ENCODE results near the gene BRCC3.

Gene BRCC3

GRCh38 chrX:155070975-155071693, at the start of gene BRCC3, which contains the start of the genes CMC4 and MTCP1:
Gene BRCC3, plus strand, starts transcription at chrX:155071508. Its CDS starts 20 bp downstream, at chrX:155071528.
Gene CMC4, minus strand, starts transcription at chrX:155071136. Its CDS starts 7,113 bp downstream, at chrX:155064023.
Gene MTCP1, minus strand, starts transcription at chrX:155071136. Its CDS starts 5,126 bp downstream, at chrX:155066010.
- no peaks in the 10 kb centered on the region for H4K20me1 ChIP-seq (ENCODE audit: insufficient read depth, low read length)
- H3K4me2 ChIP-seq (ENCODE audit: low read length) = peak within 1 kb of the TSS; percentile 92
- no peaks in the 10 kb centered on the region for H3K9me3 ChIP-seq (ENCODE audit: low read length)
- H2AFZ ChIP-seq (ENCODE audit: low read length) = no peak within 1 kb of the TSS
- H3F3A ChIP-seq (ENCODE audit: insufficient read depth, low read length) = no peaks in the 10 kb centered on the region
- peaks cover 6% of the 10 kb centered on the region; the same call in 1 of the 2 replicates for H3K36me3 ChIP-seq (ENCODE audit: insufficient read depth, low read length)
- no peaks in the 10 kb centered on the region for H3K9me2 ChIP-seq (ENCODE audit: low read depth, low read length)
- H3K27ac ChIP-seq (ENCODE audit: low read depth, low read length, poor library complexity, severe bottlenecking) = peak within 1 kb of the TSS; percentile 78
- H3K4me1 ChIP-seq (ENCODE audit: insufficient read depth, low read length, severe bottlenecking) = peaks cover 41% of the 10 kb centered on the region
- no peaks in the 10 kb centered on the region for H3K27me3 ChIP-seq (ENCODE audit: insufficient read depth, low read length)
- peak within 1 kb of the TSS; percentile 99 for H3K4me3 ChIP-seq (ENCODE audit: low read depth, low read length, poor library complexity, severe bottlenecking)
- H3K9ac ChIP-seq (ENCODE audit: low read length) = peak within 1 kb of the TSS; percentile 100
- peaks cover 32% of the 10 kb centered on the region for H3K79me2 ChIP-seq (ENCODE audit: insufficient read depth, low read length)
- TF ChIP-seq EZH2 (IDR thresholded peaks at IDR 0.05; ENCODE audit: borderline replicate concordance, low read length) = no peak
- TF ChIP-seq CTCF (IDR thresholded peaks at IDR 0.05; ENCODE audit: low read length) = no peak

GRCh38 chrX:155022585-155022984, 48.7 kb upstream of the BRCC3 start, which contains the start of gene F8:
Gene F8, minus strand, starts transcription at chrX:155022723. Its CDS starts 171 bp downstream, at chrX:155022552.
- H3K4me1 ChIP-seq (ENCODE audit: insufficient read depth, low read length, severe bottlenecking) = peaks cover 7% of the 10 kb centered on the region
- H3K27me3 ChIP-seq (ENCODE audit: insufficient read depth, low read length) = no peaks in the 10 kb centered on the region
- H2AFZ ChIP-seq (ENCODE audit: low read length) = no peak within 1 kb of the TSS
- H3K9me3 ChIP-seq (ENCODE audit: low read length) = no peaks in the 10 kb centered on the region
- H3F3A ChIP-seq (ENCODE audit: insufficient read depth, low read length) = no peaks in the 10 kb centered on the region
- no peaks in the 10 kb centered on the region for H3K79me2 ChIP-seq (ENCODE audit: insufficient read depth, low read length)
- H3K36me3 ChIP-seq (ENCODE audit: insufficient read depth, low read length) = no peaks in the 10 kb centered on the region
- H3K4me2 ChIP-seq (ENCODE audit: low read length) = no peak within 1 kb of the TSS
- H3K9ac ChIP-seq (ENCODE audit: low read length) = no peak within 1 kb of the TSS
- H3K27ac ChIP-seq (ENCODE audit: low read depth, low read length, poor library complexity, severe bottlenecking) = no peak within 1 kb of the TSS
- no peak within 1 kb of the TSS for H3K4me3 ChIP-seq (ENCODE audit: low read depth, low read length, poor library complexity, severe bottlenecking)
- H3K9me2 ChIP-seq (ENCODE audit: low read depth, low read length) = no peaks in the 10 kb centered on the region
- no peak for TF ChIP-seq CTCF (IDR thresholded peaks at IDR 0.05; ENCODE audit: low read length)
- no peaks in the 10 kb centered on the region for H4K20me1 ChIP-seq (ENCODE audit: insufficient read depth, low read length)

- H3K4me2 ChIP-seq (ENCODE audit: low read length) = no peak overlapping the region
- H3K9me3 ChIP-seq (ENCODE audit: low read length) = no peaks in the 10 kb centered on the region
- peaks cover 22% of the 10 kb centered on the region for H3K4me1 ChIP-seq (ENCODE audit: insufficient read depth, low read length, severe bottlenecking)
- H3K4me3 ChIP-seq (ENCODE audit: low read depth, low read length, poor library complexity, severe bottlenecking) = no peak overlapping the region
- H3K27ac ChIP-seq (ENCODE audit: low read depth, low read length, poor library complexity, severe bottlenecking) = no peak overlapping the region
- no peaks in the 10 kb centered on the region for H4K20me1 ChIP-seq (ENCODE audit: insufficient read depth, low read length)
- H2AFZ ChIP-seq (ENCODE audit: low read length) = no peak overlapping the region
- H3K9ac ChIP-seq (ENCODE audit: low read length) = no peak overlapping the region
- no peaks in the 10 kb centered on the region for H3K27me3 ChIP-seq (ENCODE audit: insufficient read depth, low read length)
- H3F3A ChIP-seq (ENCODE audit: insufficient read depth, low read length) = no peaks in the 10 kb centered on the region
- H3K36me3 ChIP-seq (ENCODE audit: insufficient read depth, low read length) = no peaks in the 10 kb centered on the region
- H3K9me2 ChIP-seq (ENCODE audit: low read depth, low read length) = no peaks in the 10 kb centered on the region
- TF ChIP-seq CTCF (IDR thresholded peaks at IDR 0.05; ENCODE audit: low read length) = no peak
- no peak for TF ChIP-seq EZH2 (IDR thresholded peaks at IDR 0.05; ENCODE audit: borderline replicate concordance, low read length)
- H3K79me2 ChIP-seq (ENCODE audit: insufficient read depth, low read length) = peaks cover 13% of the 10 kb centered on the region
Observed at GRCh38 chrX:155023907-155024833, 47.1 kb upstream of the BRCC3 start.
